RPMI8226 (cell line): Measurements from ENCODE around the gene MMRN2.
"Not testable (repeated sequence)": the region's sequence is repeated elsewhere in the genome, so short reads cannot be mapped to it uniquely, and the experiment has no call there.

Experiments used
- DNase-seq: peaks from one replicate; pipeline ENCODE4 v3.0.0-alpha.2; 2015

The MMRN2 gene

GRCh38 chr10:86938260-86938659, 19.2 kb downstream of the MMRN2 start:
- DNase-seq, result no peak

- no peak for DNase-seq
Measured at GRCh38 chr10:86937502-86938154, 19.8 kb downstream of the MMRN2 start.

GRCh38 chr10:86936661-86937501, 20.5 kb downstream of the MMRN2 start:
- no peak for DNase-seq

GRCh38 chr10:86934162-86934711, 23.2 kb downstream of the MMRN2 start:
- not testable (repeated sequence) for DNase-seq

- no peak for DNase-seq
Measured at GRCh38 chr10:86932674-86933073, 24.7 kb downstream of the MMRN2 start.

GRCh38 chr10:86931872-86932271, 25.5 kb downstream of the MMRN2 start:
- DNase-seq, result no peak

- DNase-seq, result no peak
Measured at GRCh38 chr10:86929468-86930380, 27.7 kb downstream of the MMRN2 start.

GRCh38 chr10:86922553-86922961, 34.9 kb downstream of the MMRN2 start:
- no peak for DNase-seq

GRCh38 chr10:86918022-86918471, 39.4 kb downstream of the MMRN2 start:
- DNase-seq, result no peak

- no peak for DNase-seq
Measured at GRCh38 chr10:86914734-86915133, 42.7 kb downstream of the MMRN2 start.

- DNase-seq, result no peak
Measured at GRCh38 chr10:86905429-86905828, 52.0 kb downstream of the MMRN2 start.

- no peak for DNase-seq
Measured at GRCh38 chr10:86904600-86904999, 52.8 kb downstream of the MMRN2 start.

- no peak for DNase-seq
Measured at GRCh38 chr10:86900955-86901354, 56.5 kb downstream of the MMRN2 start.

GRCh38 chr10:86899670-86900276, 57.6 kb downstream of the MMRN2 start:
- peak; percentile 40 for DNase-seq

GRCh38 chr10:86899132-86899531, 58.3 kb downstream of the MMRN2 start:
- DNase-seq, result no peak

- no peak for DNase-seq
Measured at GRCh38 chr10:86898511-86898910, 58.9 kb downstream of the MMRN2 start.

GRCh38 chr10:86889997-86890396, 67.4 kb downstream of the MMRN2 start:
- DNase-seq, result no peak

- no peak for DNase-seq
Measured at GRCh38 chr10:86888585-86889381, 68.6 kb downstream of the MMRN2 start.
